Measurements from ENCODE around the gene DNM3. TPM values are rescaled to one million over a fixed set of nuclear protein-coding genes. Genes with fewer than 3 reads are reported as not detected.

The DNM3 gene
- total RNA-seq, 1 experiment from 2014 or later = 2.7 TPM

DNA sequence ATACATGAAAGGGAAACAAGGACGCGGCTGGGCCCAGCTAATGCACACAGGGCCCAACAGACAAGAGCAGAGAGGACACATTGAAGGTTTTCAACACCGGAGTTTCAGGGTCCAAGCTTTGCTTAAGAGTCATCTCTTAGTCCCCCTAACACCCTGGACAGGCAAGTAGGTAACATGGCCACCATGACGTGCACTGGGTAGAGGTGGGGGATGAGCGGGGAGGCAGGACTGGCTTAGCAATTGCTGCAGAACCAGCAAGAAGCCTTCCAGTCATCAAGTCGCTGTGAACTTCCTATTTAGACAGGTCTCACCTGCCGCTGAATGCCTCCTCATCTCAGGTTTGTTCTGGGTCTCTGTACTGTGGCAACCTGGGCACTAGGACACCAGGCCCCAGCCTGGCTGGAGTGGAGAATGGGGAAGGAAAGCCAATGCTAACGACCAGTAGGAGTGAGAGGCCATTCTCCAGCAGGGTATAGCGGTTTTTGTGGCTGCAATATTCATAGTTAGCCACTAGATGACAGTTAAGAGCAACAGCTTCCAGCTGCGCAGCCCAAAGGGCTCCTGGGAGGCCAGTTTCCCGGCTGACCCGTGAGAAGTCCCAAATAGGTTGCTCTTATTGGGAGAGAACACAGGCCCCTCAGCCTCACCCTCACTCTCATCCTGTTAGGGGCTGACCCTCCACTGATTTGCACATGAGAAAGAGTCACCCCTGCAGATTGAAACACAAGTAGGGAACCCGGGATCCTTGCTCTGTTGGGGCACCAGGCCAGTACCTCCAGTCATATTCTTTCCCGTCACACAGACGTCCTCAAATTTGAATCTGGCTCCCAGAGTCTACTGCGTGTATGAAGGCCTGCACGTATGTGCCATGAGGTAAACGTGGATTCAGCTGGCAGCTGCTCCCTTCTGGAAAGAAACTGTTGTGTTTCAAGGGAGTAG, 608.6 kb downstream of the DNM3 start:
- Histone ChIP-seq H4K5ac (ENCODE audit: insufficient read length, low read depth, low read length) (peak overlapping the region; percentile 56), H2AFZ (ENCODE audit: low read length) (peak overlapping the region; percentile 88), H3K27ac (ENCODE audit: insufficient read length, low read depth, low read length) (no peak overlapping the region), H3T11ph (ENCODE audit: low read length) (no peak overlapping the region), H2BK120ac (ENCODE audit: low read depth, low read length, poor library complexity, severe bottlenecking) (no peak overlapping the region), H4K91ac (ENCODE audit: insufficient read length, low read depth, low read length) (no peak overlapping the region), H2BK5ac (ENCODE audit: insufficient read length, low read length) (no peak overlapping the region), H4K8ac (replicated peaks; ENCODE audit: insufficient read length, low read depth, low read length) (no peak overlapping the region), H3K9me3 (ENCODE audit: control insufficient read depth, low read depth, low read length) (no peaks in the 10 kb centered on the region), H3K4me2 (ENCODE audit: insufficient read depth, insufficient read length, low read length) (no peak overlapping the region), H3K79me1 (ENCODE audit: insufficient read depth, low read depth, low read length, poor library complexity, severe bottlenecking) (no peaks in the 10 kb centered on the region), H2AK5ac (ENCODE audit: insufficient read length, low read length) (no peak overlapping the region), H3K27me3 (ENCODE audit: insufficient read depth, low read length) (no peaks in the 10 kb centered on the region), H3K18ac (ENCODE audit: insufficient read length, low read depth, low read length) (no peak overlapping the region), H2BK20ac (ENCODE audit: low read depth, low read length, poor library complexity, severe bottlenecking) (no peak overlapping the region), H3K23ac (ENCODE audit: insufficient read length, low read depth, low read length) (no peak overlapping the region), H3K4me1 (ENCODE audit: insufficient read depth, low read length) (no peaks in the 10 kb centered on the region), H3K56ac (ENCODE audit: insufficient read length, low read depth, low read length) (no peak overlapping the region), H3K9ac (ENCODE audit: extremely low read depth, insufficient read length, low read length) (no peak overlapping the region), H3K14ac (ENCODE audit: insufficient read depth, low read length) (no peak overlapping the region), H3K4ac (ENCODE audit: low read depth, low read length) (no peak overlapping the region), H2BK15ac (ENCODE audit: low read depth, low read length) (no peak overlapping the region), H4K20me1 (ENCODE audit: control insufficient read depth, insufficient read depth, insufficient read length) (no peaks in the 10 kb centered on the region), H2BK12ac (ENCODE audit: insufficient read length, low read depth, low read length) (no peak overlapping the region), H3K79me2 (ENCODE audit: insufficient read depth, low read length) (no peaks in the 10 kb centered on the region), H3K23me2 (ENCODE audit: insufficient read length, low read depth, low read length, poor library complexity, severe bottlenecking) (no peaks in the 10 kb centered on the region)
- H3K36me3 Mint-ChIP-seq (ENCODE audit: insufficient read depth in 1 of 3, low read depth in 3 of 3) = no peaks in the 10 kb centered on the region
- no peak overlapping the region; a peak in 1 of 7 replicates for H3K27ac Mint-ChIP-seq
- peaks cover 0 to 2% of the 10 kb centered on the region in 2 experiments; a peak in 2 of 4 replicates for H3K4me1 Mint-ChIP-seq
- no peak overlapping the region for H3K4me3 Mint-ChIP-seq
- WGBS (ENCODE audit: extremely low coverage, insufficient read length, low lambda C conversion rate) = no CpG with 5 or more reads among the region's 18 CpGs
- H3K9me3 Mint-ChIP-seq = no peaks in the 10 kb centered on the region
- TF ChIP-seq, protein P1, sequence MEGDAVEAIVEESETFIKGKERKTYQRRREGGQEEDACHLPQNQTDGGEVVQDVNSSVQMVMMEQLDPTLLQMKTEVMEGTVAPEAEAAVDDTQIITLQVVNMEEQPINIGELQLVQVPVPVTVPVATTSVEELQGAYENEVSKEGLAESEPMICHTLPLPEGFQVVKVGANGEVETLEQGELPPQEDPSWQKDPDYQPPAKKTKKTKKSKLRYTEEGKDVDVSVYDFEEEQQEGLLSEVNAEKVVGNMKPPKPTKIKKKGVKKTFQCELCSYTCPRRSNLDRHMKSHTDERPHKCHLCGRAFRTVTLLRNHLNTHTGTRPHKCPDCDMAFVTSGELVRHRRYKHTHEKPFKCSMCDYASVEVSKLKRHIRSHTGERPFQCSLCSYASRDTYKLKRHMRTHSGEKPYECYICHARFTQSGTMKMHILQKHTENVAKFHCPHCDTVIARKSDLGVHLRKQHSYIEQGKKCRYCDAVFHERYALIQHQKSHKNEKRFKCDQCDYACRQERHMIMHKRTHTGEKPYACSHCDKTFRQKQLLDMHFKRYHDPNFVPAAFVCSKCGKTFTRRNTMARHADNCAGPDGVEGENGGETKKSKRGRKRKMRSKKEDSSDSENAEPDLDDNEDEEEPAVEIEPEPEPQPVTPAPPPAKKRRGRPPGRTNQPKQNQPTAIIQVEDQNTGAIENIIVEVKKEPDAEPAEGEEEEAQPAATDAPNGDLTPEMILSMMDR (conservative IDR thresholded peaks at IDR 0.05) = peak; percentile 84
- peak; percentile 82 for DNase-seq
- no peaks in the 10 kb centered on the region for H3K27me3 Mint-ChIP-seq (ENCODE audit: low read depth)
